Skeletal muscle cell (primary cell): ENCODE measurements around the gene AQP6.

ENCODE experiments used
- DNase-seq: peaks from one replicate; pipeline ENCODE4 v3.0.0-alpha.2; 2010; ENCODE audit warnings: low read depth
- H3K4me3 ChIP-seq: 2 replicates; pipeline ENCODE4 v1.5.1; 2011; ENCODE audit warnings: low read depth, mild to moderate bottlenecking, control low read depth, low read length, moderate library complexity

Gene AQP6

GRCh38 chr12:49953961-49954846 lies 18.5 kb upstream of the AQP6 start:
- DNase-seq = no peak
- no peak overlapping the region for H3K4me3 ChIP-seq

GRCh38 chr12:49954863-49955830 lies 17.6 kb upstream of the AQP6 start:
- no peak for DNase-seq
- H3K4me3 ChIP-seq = no peak overlapping the region

GRCh38 chr12:49955899-49956662 lies 16.7 kb upstream of the AQP6 start:
- no peak overlapping the region for H3K4me3 ChIP-seq
- no peak for DNase-seq

GRCh38 chr12:49956663-49957569 lies 15.8 kb upstream of the AQP6 start:
- DNase-seq = no peak
- H3K4me3 ChIP-seq = no peak overlapping the region

GRCh38 chr12:49957570-49957967 lies 15.2 kb upstream of the AQP6 start:
- H3K4me3 ChIP-seq = no peak overlapping the region
- DNase-seq = no peak

GRCh38 chr12:49959685-49960473 lies 12.9 kb upstream of the AQP6 start:
- DNase-seq = peak; percentile 6

GRCh38 chr12:49960474-49961110 lies 12.2 kb upstream of the AQP6 start:
- no peak overlapping the region for H3K4me3 ChIP-seq
- no peak for DNase-seq

More at GRCh38 chr12:49959685-49960473, 12.9 kb upstream of the AQP6 start:
- H3K4me3 ChIP-seq = no peak overlapping the region

GRCh38 chr12:49961111-49961922 lies 11.4 kb upstream of the AQP6 start, which contains the start of gene AQP5:
Gene AQP5, plus strand, starts transcription at chr12:49961872. Its CDS starts 146 bp downstream, at chr12:49962018.
- peak within 1 kb of the TSS; percentile 25 for H3K4me3 ChIP-seq
- DNase-seq = no peak

- no peak overlapping the region for H3K4me3 ChIP-seq
- DNase-seq = no peak
Observed at GRCh38 chr12:49961993-49962764, 10.6 kb upstream of the AQP6 start.

- no peak overlapping the region for H3K4me3 ChIP-seq
- no peak for DNase-seq
Observed at GRCh38 chr12:49962861-49963765, 9.6 kb upstream of the AQP6 start.

- no peak overlapping the region for H3K4me3 ChIP-seq
- DNase-seq = no peak
Observed at GRCh38 chr12:49963976-49964815, 8.6 kb upstream of the AQP6 start.

- no peak overlapping the region for H3K4me3 ChIP-seq
- no peak for DNase-seq
Observed at GRCh38 chr12:49964849-49965624, 7.7 kb upstream of the AQP6 start.

GRCh38 chr12:49965836-49966235 lies 6.9 kb upstream of the AQP6 start:
- H3K4me3 ChIP-seq = no peak overlapping the region
- no peak for DNase-seq
